Inferior parietal cortex (tissue), 1 donor: ENCODE results near the gene GABRB2.

Source experiments
- DNase-seq: peaks from one replicate; pipeline ENCODE4 v3.0.0-alpha.2; 2016; ENCODE audit errors: extremely low spot score

The GABRB2 gene

DNA sequence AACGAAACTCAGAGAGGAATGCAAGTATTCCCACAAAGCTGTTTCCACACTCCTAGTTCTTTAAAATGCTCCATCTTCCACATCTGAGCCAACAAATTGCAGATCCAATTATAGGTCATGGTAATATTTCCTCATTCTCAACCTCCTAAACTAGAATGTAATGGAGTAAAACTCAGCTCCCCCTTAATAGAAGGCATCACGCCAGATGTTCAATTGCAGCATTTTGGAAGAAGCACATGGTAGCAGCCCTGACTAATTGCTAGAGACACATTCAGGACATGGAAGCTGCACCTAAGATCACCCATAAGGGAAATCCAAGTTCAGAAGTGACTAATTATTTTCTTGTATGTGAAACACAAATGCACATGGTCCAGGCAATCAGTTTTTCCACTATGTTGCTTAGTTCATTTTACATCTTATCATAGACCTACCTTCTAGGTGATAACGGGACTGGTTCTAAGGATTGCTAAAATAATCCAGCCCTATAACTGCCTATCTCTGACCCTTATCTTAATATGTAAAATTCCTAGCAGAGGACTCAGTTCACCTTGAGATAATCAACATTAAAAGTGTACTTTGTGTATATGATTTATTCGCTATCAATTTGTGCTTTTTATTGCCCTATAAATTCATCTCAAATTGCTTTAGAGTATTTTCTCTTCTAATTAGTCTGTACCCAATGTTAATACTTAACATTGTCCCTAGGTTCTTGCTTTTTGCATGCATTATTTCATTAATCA lies 75.1 kb downstream of the GABRB2 start:
- DNase-seq, result no peak

- DNase-seq, result no peak
Measured at GRCh38 chr5:161467703-161468102, 78.8 kb downstream of the GABRB2 start.

DNA sequence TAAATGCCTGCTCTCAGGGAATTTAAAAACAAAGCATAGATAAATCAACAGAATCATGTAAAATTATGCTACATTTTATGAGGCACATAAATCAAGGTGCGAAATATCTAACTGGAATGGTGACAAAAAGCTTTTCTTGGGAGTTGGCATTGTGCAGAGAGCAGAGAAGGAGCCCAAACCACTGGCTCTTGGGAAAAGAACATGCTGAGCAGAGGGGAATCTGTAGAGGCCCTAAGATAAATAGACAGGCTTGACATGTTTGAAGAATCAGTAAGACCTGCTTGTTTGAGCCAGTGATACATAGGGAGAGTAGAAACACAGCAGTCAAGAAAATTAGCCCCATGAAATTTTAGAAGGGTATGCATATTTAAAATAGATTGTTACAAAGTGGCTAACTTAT lies 85.8 kb downstream of the GABRB2 start:
- no peak for DNase-seq

GRCh38 chr5:161446655-161447054 lies 99.9 kb downstream of the GABRB2 start:
- no peak for DNase-seq

DNA sequence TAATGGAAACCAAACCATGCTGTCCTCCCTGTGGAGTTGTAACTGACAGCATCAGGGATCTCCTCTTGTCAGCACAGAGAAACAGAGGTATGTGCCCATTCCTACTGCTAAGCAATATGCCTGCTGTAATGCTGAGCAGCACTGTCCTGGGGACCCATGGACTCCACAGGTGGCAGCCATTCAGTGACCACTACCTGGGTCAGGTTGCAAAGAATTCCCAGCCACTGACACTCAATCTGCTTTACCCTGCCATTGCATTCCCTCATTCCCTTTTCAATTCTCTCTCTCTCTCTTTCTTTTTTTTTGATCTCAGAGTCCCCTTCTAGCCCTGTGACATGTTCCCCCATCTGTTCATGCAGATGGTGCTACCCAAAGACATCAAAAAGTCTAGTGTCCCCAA lies 104.1 kb downstream of the GABRB2 start:
- DNase-seq, result no peak

- no peak for DNase-seq
Measured at GRCh38 chr5:161432798-161433197, 113.7 kb downstream of the GABRB2 start.

- DNase-seq, result no peak
Measured at GRCh38 chr5:161431963-161432362, 114.6 kb downstream of the GABRB2 start.

GRCh38 chr5:161421067-161421466 lies 125.5 kb downstream of the GABRB2 start:
- no peak for DNase-seq

DNA sequence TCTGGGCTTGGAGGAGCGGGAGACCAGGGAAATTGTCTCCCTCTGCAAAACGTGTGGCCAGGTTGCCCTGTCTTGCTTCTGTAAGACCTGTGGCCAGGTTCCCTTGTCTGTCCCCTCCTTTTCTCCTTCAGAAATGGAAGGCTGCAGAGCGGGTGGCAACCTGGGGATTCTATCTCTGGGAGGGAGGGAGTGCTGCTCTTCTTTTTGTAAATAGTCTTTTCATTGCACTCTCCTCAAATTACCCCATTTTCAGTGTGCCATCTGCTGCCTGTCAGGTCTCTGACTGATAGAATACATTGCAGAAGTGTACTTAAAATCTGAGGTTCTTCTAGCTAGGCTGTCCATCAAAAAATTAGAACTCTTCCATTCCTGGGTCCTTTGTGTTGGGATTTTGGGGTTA lies 126.0 kb downstream of the GABRB2 start:
- no peak for DNase-seq

DNA sequence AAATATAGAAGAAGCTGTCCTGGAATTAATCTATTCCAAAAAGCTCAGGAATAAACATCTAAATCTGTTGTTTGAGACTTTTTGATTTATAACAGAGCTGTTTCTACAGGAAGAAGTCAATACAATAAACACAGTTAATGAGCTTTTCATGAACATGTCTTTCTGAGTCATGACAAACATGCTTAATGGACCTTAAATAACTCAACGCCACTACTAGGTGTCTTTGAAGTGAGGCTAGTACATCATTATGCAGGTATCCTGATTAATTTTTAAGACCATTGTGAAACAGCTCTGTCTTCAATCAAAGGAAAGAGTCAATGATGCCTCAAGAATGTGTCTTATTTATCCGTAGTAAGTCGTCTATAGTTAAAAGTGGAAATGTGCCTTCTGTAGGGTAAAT lies 131.6 kb downstream of the GABRB2 start:
- no peak for DNase-seq

DNA sequence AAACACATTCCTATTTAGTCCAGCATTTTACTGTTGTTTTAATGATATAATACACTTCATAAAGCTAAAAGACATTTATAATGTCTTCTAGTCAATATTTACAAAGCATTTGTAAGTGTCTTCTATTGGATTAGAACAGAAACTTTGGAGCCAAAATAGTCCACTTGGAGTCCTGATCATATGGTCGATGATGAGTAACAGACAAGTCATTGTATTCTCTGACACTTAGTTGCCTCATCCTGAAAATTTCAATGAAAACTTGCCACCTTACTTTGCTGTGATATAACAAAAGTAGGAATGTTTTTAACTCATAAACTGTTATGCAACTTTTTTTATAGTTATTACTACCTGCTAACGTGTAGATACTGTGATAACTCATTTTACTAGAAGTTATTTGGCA lies 132.5 kb downstream of the GABRB2 start:
- DNase-seq, result no peak

DNA sequence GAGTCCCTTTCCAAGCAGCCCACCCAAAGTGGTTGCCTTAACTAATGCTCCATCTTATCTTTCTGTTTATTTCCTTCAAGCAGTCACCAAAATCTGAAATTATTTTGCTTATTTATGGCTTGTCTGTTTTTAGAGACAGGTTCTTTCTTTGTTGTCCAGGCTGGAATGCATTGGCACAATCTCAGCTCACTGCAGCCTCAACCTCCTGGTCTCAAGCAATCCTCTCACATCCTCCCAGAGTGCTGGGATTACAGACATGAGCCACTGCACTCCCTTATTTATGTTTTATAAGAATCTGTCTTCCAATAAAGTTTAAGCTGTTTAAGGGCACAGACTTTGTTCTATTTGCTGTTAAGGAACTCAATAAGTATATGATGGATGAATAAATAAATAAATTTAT lies 133.7 kb downstream of the GABRB2 start:
- no peak for DNase-seq

DNA sequence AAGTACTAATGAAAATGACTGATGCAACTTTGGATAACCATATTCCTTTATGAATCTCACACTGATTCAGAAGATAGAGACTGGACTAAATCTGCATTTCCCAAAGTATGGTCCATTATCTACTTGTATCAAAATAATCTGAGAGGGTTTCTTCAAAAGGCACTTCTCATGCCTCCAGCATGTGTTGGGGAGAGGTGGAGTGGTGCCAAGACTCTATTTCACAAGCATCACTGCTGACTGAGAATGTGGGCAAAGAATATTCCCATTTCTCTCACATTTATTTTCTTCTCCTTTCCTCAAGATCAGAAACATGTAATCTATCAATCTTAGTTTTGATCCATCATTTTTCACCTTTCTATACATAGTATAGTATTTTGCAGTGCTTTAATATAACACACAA lies 135.4 kb downstream of the GABRB2 start:
- DNase-seq, result no peak

- peak; percentile 60 for DNase-seq
Measured at GRCh38 chr5:161410640-161411039, 135.9 kb downstream of the GABRB2 start.

- DNase-seq, result no peak
Measured at GRCh38 chr5:161409471-161409870, 137.1 kb downstream of the GABRB2 start.

GRCh38 chr5:161406880-161407279 lies 139.6 kb downstream of the GABRB2 start:
- no peak for DNase-seq

- no peak for DNase-seq
Measured at GRCh38 chr5:161403996-161404395, 142.5 kb downstream of the GABRB2 start.

DNA sequence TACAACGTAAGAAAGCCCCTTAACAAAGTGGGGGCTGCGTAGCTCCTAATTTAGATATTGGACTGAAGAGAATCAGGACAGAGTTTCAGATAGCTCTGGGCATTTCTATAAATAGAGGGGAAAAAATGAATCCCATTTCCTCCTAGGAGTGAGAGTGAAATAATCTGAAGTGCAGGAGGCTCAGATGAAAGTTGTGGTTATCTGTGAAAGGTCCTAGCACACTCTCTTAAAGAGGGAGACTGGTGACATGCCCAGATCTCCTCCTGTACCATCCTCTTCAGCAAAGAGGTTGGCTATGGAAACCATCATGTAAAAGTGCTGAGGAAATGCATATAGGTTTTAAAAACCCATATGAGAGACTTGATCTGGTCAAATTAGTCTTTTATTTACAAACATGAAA lies 143.4 kb downstream of the GABRB2 start:
- DNase-seq, result no peak

GRCh38 chr5:161400583-161400982 lies 145.9 kb downstream of the GABRB2 start:
- no peak for DNase-seq

- no peak for DNase-seq
Measured at GRCh38 chr5:161399996-161400562, 146.4 kb downstream of the GABRB2 start.

DNA sequence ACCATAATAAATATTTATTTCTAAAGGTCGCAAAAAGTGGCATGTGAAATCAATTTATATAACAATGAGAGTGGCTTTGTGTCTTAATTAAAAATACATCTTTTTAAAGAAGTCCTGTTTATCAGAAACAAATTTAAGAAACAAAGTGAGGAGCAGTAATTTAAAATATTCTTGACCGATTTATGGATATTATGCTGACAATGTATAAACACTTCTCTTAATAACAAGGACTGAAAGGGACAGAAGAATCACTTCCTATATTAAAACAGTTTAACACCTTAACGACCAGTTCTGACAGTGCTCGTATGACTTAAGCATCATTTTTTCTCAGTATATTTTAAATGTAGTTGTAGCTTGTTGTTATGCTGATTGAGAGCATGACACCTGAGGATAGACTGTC lies 149.1 kb downstream of the GABRB2 start:
- no peak for DNase-seq

DNA sequence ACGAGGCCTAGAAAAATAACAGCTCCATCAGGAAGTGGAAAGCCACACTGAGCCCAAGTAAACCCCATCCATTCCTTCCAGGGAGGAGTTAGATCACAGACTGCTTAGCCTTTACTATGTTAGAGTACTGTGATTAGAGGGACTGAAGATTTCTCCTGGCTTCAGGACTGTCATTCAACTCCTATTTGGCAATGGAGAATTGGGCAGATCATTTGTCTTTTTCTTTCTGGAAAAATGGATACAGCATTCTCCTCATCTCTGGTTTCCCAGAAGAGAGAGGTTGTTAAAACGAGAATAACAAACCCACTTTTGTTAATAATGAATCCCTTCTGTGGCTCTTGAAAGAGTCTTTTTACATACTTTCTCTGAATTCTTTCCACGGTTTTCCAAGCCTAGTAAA lies 150.4 kb downstream of the GABRB2 start:
- DNase-seq, result no peak

DNA sequence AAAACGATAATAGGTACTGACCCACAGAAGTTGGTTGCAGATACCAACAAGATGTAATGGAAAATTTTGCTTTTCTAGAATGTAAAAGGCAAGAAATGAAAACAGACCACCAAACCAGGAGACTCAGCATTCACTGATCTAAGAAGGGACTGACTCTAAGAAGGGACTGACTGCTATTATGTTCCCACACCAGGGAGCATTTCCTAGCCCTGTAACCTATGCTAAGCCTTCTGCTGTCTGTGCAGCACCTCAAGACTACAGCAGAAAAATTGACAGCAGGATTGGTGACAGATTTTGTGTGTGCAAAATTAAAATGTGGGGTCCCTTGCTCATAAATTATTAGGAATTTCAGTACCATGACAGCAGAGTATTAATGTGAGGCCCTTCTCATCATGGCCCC lies 154.8 kb downstream of the GABRB2 start:
- DNase-seq, result no peak

DNA sequence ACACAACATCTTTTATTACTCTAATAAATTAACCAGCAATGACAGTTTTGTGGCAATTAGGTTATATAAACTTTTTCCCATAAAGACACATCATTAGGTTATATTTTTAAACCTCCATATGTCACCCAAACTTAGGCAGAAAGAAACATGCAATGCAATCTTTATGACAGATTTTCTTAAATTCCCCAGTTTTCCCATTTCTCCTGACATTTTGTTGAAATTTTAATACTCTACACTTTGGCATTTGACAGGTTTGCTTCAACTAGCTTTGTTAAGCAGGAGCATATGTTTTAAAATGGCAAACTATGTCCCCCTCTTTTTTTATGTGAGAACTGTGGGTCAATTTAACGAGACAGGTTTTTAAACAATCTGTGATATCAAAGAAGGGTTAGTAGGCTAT lies 155.5 kb downstream of the GABRB2 start:
- no peak for DNase-seq
